HG02763 (cell line): ENCODE measurements around the gene LCN1.
"Not testable (repeated sequence)": the region's sequence is repeated elsewhere in the genome, so short reads cannot be mapped to it uniquely, and the experiment has no call there.

Experiments
- ATAC-seq: cut with Tn5 transposase; IDR thresholded peaks from one replicate; pipeline ENCODE4 v1.9.1; 2021; ENCODE audit warnings: mild to moderate bottlenecking, moderate library complexity; ENCODE audit not compliant: unreplicated experiment

LCN1 gene

GRCh38 chr9:135522137-135522877 is 1.1 kb downstream of the LCN1 start:
- ATAC-seq = no peak

DNA sequence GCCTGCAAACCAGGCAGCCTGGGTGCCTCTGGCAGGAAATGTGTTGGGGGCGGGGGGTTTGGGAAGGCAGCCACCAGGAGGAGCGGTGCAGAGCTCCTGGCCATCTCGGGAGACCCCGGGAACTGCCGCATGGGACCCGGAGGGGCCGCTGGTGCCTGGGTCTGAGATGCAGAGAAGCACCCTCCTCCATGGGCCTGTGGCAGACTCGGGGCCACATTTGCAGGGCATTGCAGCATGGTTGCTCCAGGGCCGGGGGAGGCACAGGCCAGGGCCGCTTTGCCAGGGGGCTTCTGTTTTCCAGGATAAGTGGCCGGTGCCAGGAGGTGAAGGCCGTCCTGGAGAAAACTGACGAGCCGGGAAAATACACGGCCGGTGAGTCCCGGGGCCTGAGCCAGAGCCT is 1.7 kb downstream of the LCN1 start:
- no peak for ATAC-seq

DNA sequence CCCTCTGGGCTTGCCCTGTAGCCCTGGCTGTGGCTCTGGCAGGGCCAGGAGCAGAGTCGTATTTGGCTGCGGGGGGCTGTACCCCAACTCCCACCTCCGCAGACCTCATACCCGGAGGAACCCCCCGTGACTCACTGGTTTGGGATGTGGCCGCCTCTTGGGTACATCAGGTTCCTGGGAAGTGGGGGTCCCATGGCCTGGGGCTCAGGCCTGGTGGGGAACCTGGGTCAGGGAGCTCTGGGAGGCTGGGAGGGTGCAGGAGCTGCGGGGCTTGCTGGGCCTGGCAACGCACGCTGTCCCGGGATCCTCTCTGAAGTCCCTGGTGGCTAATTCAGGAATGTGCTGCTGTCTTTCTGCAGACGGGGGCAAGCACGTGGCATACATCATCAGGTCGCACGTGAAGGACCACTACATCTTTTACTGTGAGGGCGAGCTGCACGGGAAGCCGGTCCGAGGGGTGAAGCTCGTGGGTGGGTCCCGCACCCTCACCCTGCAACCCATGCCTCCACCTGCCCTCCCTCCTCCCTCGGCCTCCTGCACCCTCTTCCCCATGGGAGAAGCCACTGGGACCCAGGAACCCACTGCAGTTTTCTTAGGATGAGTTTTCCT is 2.4 kb downstream of the LCN1 start:
- ATAC-seq = no peak

DNA sequence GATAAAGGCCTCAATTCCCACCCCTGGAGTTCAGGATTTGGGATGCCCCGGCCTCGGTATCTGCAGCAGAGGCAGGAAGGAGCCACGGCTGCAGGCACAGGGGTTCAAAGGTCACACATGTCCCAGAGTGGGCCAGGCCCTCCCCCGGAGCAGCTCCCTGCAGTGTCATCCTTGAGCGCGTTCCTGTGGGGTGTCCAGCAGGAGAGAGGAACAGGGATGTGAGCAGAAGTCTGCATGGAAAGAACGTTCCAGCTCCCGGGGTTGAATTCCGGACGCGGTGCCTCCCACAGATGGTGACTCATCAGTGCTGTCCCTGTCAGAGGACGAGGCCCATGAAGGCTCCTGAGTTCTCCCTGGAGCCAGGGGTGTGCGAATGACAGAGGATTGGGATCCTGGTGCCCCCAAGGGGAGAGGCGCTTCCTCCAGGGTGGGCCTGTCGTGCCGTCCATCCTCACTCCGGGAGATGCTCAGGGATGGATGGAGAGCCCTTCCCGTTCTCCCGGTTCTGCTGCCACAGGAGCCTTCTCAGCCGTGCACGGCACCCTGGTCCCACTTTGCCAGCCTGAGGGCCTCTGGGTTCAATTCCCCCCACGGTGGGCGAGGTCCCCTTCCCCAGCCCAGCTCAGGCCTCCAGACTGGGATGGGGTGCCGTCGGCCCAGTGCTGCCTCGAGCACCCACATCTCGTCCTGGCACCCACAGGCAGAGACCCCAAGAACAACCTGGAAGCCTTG is 3.1 kb downstream of the LCN1 start:
- no peak for ATAC-seq

DNA sequence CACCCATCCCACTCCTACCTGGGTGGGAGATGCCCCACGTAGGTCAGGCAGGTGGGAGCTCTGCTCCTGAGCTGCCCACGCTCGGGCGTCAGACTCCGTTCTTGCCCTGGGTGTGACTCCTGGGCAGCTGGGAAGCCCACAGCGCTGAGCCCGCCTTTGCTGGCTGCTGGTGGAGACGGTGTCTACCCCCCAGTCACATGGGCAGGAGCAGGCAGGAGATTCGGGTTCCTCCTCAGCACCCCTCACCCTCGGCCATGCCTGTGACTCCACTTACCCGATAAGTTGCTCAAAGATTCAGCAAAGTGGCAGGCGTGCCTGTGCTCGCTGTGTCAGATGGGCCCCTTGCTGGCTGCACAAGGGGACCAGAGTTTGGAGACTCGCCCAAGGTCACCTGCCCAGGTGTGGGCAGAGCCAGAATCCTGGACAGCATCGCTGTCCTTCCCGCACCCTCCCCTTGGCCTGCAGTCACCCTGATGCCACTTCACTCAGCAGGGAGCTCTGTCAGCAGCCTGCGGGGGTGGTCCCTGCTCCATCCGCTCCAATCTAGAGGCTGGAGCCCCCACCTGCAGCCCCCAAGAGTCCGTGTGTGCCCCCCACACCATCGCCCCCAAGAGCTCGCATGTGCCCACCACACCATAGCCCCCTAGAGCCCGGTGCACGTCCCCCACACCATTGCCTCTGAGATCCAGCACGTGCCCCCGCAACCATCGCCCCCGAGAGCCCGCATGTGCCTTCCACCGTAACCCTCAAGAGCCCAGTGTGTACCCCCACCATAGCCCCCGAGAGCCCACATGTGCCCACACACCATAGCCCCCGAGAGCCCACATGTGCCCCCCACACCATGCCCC is 4.2 kb downstream of the LCN1 start:
- no peak for ATAC-seq

DNA sequence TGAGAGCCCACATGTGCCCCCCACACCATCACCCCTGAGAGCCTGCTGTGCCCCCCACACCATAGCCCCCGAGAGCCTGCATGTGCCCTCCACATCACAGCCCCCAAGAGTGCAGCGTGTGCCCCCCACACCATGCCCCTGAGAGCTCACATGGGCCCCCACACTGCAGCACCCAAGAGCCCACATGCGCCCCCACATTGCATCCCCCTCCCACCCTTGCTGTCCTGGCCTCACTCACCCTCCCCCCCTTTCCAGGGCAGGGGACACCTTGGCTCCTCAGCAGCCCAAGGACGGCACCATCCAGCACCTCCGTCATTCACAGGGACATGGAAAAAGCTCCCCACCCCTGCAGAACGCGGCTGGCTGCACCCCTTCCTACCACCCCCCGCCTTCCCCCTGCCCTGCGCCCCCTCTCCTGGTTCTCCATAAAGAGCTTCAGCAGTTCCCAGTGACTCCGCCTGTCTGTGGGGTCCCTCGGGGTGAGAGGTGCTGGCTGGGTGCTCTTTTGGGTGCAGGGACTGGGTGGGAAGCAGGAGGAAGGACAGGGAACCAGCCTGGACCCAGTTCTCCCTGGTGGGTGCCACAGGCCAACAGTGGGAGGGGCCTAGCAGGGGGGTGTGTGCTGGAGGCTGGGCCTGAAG is 5.0 kb downstream of the LCN1 start:
- ATAC-seq = no peak

DNA sequence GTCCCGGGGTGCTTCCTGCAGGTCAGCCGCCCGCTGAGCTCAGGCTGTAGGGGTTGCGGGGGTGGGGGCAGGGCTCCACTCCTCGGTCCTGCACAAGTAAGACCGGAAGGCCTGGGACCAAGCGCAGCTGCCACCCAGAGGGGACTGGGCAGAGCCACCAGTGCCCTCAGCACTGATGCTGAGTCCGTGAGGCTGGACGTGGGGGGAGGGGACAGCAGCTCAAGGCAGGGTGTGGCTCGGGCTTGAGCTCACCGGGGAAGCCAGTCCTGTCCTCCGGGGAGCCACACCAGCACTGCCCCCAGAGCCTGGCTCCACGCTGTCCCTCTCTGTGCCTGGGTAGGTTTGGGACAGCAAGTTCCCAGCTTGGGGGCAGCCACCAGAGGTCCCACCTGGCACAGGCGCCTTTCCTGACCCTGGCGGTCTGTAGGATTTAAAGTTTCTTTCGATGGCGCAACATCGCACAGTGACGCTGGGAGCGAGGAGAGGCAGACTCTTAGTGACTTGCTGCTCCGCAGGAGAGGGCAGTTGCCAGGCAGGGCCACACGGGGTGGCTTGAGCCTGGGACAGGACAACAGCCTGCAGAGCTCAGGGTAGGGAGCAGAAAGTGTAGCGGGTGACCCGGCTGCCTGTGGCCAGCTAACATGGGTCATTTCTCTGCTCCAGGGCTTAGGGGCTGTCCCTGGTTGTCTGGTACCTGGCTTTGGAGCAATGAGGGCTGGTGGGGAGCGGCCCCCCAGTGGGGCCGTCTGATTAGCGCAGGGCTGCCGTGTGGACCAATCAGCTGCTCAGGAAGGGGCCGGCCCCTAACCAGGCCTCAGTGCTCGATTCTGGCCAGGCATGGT is 5.7 kb downstream of the LCN1 start:
- ATAC-seq = no peak

DNA sequence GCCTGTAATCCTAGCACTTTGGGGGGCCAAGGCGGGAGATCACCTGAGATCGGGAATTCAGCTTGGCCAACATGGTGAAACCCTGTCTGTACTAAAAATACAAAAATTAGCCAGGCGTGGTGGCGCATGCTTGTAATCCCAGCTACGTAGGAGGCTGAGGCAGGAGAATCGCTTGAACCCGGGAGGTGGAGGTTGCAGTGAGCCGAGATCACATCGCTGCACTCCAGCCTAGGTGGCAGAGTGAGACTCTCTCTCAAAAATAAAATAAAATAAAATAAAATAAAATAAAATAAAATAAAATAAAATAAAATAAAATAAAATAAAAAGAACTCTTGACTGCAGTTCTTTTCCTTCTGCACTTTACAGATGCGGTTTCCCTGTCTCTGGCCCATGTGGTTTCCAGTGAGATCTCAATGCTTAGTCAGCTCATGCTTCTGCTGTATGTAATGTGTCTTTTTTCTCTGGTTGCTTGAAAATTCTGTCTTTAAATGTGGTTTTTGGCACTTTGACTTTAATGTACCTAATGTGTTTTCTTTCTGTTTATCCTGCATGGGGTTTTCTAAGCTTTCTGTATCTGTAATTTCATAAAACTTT is 7.7 kb downstream of the LCN1 start:
- ATAC-seq = not testable (repeated sequence)

GRCh38 chr9:135530146-135530545 is 8.9 kb downstream of the LCN1 start:
- no peak for ATAC-seq

- ATAC-seq = no peak
Observed at GRCh38 chr9:135531096-135531495, 9.9 kb downstream of the LCN1 start.

GRCh38 chr9:135533113-135533512 is 11.9 kb downstream of the LCN1 start:
- no peak for ATAC-seq

DNA sequence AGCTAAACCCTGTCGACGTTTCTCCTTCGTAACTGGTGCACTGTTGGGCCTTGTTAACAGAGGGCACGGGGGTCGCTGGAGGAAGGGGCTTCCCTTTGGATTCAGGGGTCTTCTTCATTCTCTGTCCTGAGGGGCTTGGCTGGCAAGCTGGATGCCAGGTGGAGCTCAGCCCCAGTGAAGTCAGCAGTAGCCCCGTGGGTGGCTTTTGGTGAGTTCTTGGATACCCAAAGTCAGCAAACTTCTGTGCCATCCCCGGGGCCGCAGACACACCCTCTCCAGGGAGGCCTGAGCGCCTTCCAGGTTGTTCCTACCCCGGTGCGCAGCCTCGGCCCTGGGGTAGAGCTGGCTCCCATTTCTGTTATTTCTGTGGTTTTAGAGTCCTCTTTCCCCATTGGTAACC is 12.4 kb downstream of the LCN1 start:
- ATAC-seq = no peak

GRCh38 chr9:135534192-135534711 is 13.0 kb downstream of the LCN1 start:
- not testable (repeated sequence) for ATAC-seq

- not testable (repeated sequence) for ATAC-seq
Observed at GRCh38 chr9:135534826-135535225, 13.6 kb downstream of the LCN1 start.

DNA sequence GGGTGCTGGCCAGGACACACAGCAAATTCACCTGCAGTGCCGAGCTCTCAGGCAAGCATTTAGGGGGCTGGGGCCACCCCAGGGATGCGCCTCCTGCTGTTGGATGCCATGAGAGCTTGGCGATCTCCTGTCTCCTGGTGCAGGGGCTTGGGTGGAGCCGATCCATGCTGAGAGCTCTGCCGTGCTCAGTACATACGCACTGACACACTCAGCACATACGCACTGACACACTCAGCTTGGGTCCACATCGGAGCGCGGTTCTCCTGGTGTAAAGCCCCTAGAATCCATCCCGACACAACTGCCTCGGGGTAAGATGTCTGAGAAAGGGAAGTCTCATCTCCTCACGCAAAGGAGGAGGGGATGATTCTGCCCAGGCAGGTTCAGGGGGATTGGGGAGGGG is 14.4 kb downstream of the LCN1 start:
- ATAC-seq = not testable (repeated sequence)

GRCh38 chr9:135536216-135536615 is 15.0 kb downstream of the LCN1 start:
- no peak for ATAC-seq

- not testable (repeated sequence) for ATAC-seq
Observed at GRCh38 chr9:135543262-135543894, 22.1 kb downstream of the LCN1 start.

- no peak for ATAC-seq
Observed at GRCh38 chr9:135544981-135545635, 23.9 kb downstream of the LCN1 start.
